ENCODE results near the gene APAF1. TPM values are rescaled to one million over a fixed set of nuclear protein-coding genes. Genes with fewer than 3 reads are reported as not detected.

The APAF1 gene
- total and polyA plus RNA-seq, 8 donors = 4.4 to 93.9 (median 18.5) TPM

- 0% methylated on average over 7 to 20 of the region's 20 CpGs for WGBS, 5 donors
- DNase-seq = peak in 1 of 2 donors; percentile 28
Measured at GRCh38 chr12:98644433-98644711, 718 bp upstream of the APAF1 start.

GRCh38 chr12:98645572-98646067 is 530 bp downstream of the APAF1 start:
- Histone ChIP-seq H3K27ac (peak overlapping the region; percentile 76 to 90 (median 89)), H3K4me1 (peaks cover 0 to 38% (median 23%) of the 10 kb centered on the region in 4 donors), H3K27me3 (no peaks in the 10 kb centered on the region), H3K36me3 (peaks cover 13 to 24% (median 23%) of the 10 kb centered on the region in 4 donors), H3K9me3 (no peaks in the 10 kb centered on the region), H3K4me3 (peak overlapping the region; percentile 77 to 99 (median 96))
- intact Hi-C loops (cut with DNase I; ENCODE audit: low total_unique reads) = loop anchor here (10.0 kb wide), 1 partner anchor 81 kb away; no protein-coding TSS in a partner anchor
- TF ChIP-seq EP300 (IDR thresholded peaks at IDR 0.05) = no peak
- no peak for TF ChIP-seq POLR2AphosphoS5 (IDR thresholded peaks at IDR 0.05)
- TF ChIP-seq POLR2A (IDR thresholded peaks at IDR 0.05) = no peak
- no peak for TF ChIP-seq CTCF (IDR thresholded peaks at IDR 0.05)
- DNase-seq = peak; percentile 27 to 56
- 0 to 1% (median 0%) methylated on average over 8 to 24 of the region's 24 CpGs for WGBS, 5 donors

More at GRCh38 chr12:98644433-98644711, 718 bp upstream of the APAF1 start:
- TF ChIP-seq CTCF (IDR thresholded peaks at IDR 0.05) (no peak), POLR2AphosphoS5 (IDR thresholded peaks at IDR 0.05) (no peak), POLR2A (IDR thresholded peaks at IDR 0.05) (no peak), EP300 (IDR thresholded peaks at IDR 0.05) (no peak)
- peak overlapping the region; percentile 77 to 99 (median 96) for H3K4me3 ChIP-seq
- no peaks in the 10 kb centered on the region for H3K9me3 ChIP-seq
- intact Hi-C loops (cut with DNase I; ENCODE audit: low total_unique reads) = loop anchor here (10.0 kb wide), 1 partner anchor 80 kb away; no protein-coding TSS in a partner anchor
- peak overlapping the region; percentile 61 to 90 (median 89) for H3K27ac ChIP-seq
- H3K4me1 ChIP-seq = peaks cover 0 to 38% (median 23%) of the 10 kb centered on the region in 4 donors
- H3K36me3 ChIP-seq = peaks cover 2 to 12% (median 10%) of the 10 kb centered on the region in 4 donors
- H3K27me3 ChIP-seq = no peaks in the 10 kb centered on the region

GRCh38 chr12:98646294-98647090 is 1.4 kb downstream of the APAF1 start:
- Histone ChIP-seq H3K4me3 (peak overlapping the region; percentile 77 to 99 (median 96)), H3K4me1 (peaks cover 0 to 38% (median 23%) of the 10 kb centered on the region in 4 donors), H3K27me3 (no peaks in the 10 kb centered on the region), H3K9me3 (no peaks in the 10 kb centered on the region), H3K27ac (peak overlapping the region in 2 of 5 donors; percentile 89), H3K36me3 (peaks cover 13 to 33% (median 32%) of the 10 kb centered on the region in 4 donors)
- TF ChIP-seq CTCF (IDR thresholded peaks at IDR 0.05) (no peak), POLR2AphosphoS5 (IDR thresholded peaks at IDR 0.05) (no peak)
- peak in 1 of 2 donors; percentile 30 for DNase-seq
- intact Hi-C loops (cut with DNase I; ENCODE audit: low total_unique reads) = loop anchor here (10.0 kb wide), 1 partner anchor 82 kb away; no protein-coding TSS in a partner anchor
- 3 to 7% (median 5%) methylated on average over 8 of the region's 8 CpGs for WGBS, 5 donors

GRCh38 chr12:98651328-98651727 is 6.2 kb downstream of the APAF1 start:
- no peak for TF ChIP-seq CTCF (IDR thresholded peaks at IDR 0.05)
- peaks cover 13 to 54% (median 43%) of the 10 kb centered on the region in 4 donors for H3K36me3 ChIP-seq
- no peak overlapping the region for H3K4me3 ChIP-seq
- intact Hi-C loops (cut with DNase I; ENCODE audit: low total_unique reads) = no loop called here
- peaks cover 0 to 18% (median 5%) of the 10 kb centered on the region in 4 donors for H3K4me1 ChIP-seq
- no peak overlapping the region for H3K27ac ChIP-seq
- H3K9me3 ChIP-seq = no peaks in the 10 kb centered on the region
- H3K27me3 ChIP-seq = no peaks in the 10 kb centered on the region
- DNase-seq = no peak
